Peyer's patch (tissue), 4 donors: Measurements from ENCODE around the gene DHRS4L2.
"Not testable (repeated sequence)": the region's sequence is repeated elsewhere in the genome, so short reads cannot be mapped to it uniquely, and the experiment has no call there.

Source experiments
- POLR2A ChIP-seq, 2 donors: fragments of 450-650 bp; IDR thresholded peaks; one replicate each; pipeline ENCODE4 v1.5.1; 2017; ENCODE audit warnings: antibody characterized with exemption in 2 of 2, mild to moderate bottlenecking in 2 of 2, moderate library complexity in 2 of 2
- TF ChIP-seq, protein P1 (sequence below), 6 experiments: fragments of 450-650 bp in 4 of 6; fragments of 200-600 bp in 2 of 6; sonication (generic) in 1 of 6; IDR thresholded peaks; one replicate each; pipeline ENCODE4 v1.5.1; 2017 to 2019; ENCODE audit warnings: antibody characterized with exemption in 6 of 6, mild to moderate bottlenecking in 3 of 6, moderate library complexity in 1 of 6

DNA sequence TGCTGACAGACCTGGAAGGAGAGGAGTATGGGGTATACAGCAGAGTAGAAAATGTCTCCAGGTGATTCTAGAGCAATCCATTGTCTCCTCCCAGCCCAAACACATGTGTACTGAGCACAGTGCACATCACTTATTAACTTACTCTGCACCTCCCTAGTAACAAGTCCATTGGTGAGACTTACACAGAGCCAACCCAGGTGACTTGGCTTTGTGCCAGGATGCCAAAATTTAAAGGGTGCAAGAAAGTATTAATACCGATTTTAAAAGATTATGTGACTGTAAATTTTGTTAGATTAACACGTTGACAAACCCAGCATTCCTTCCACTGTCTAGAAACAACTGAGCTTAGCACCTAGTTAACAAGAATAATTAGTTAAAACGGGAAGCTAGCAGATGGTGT, 4.3 kb downstream of the DHRS4L2 start:
- TF ChIP-seq, protein P1, sequence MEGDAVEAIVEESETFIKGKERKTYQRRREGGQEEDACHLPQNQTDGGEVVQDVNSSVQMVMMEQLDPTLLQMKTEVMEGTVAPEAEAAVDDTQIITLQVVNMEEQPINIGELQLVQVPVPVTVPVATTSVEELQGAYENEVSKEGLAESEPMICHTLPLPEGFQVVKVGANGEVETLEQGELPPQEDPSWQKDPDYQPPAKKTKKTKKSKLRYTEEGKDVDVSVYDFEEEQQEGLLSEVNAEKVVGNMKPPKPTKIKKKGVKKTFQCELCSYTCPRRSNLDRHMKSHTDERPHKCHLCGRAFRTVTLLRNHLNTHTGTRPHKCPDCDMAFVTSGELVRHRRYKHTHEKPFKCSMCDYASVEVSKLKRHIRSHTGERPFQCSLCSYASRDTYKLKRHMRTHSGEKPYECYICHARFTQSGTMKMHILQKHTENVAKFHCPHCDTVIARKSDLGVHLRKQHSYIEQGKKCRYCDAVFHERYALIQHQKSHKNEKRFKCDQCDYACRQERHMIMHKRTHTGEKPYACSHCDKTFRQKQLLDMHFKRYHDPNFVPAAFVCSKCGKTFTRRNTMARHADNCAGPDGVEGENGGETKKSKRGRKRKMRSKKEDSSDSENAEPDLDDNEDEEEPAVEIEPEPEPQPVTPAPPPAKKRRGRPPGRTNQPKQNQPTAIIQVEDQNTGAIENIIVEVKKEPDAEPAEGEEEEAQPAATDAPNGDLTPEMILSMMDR (IDR thresholded peaks at IDR 0.05): not testable (repeated sequence)
- TF ChIP-seq POLR2A (IDR thresholded peaks at IDR 0.05): not testable (repeated sequence)
